Thoracic aorta (tissue), 2 donors: ENCODE data around the gene TOE1. TPM values are rescaled to one million over a fixed set of nuclear protein-coding genes. Genes with fewer than 3 reads are reported as not detected.
"Not testable (repeated sequence)": the region's sequence is repeated elsewhere in the genome, so short reads cannot be mapped to it uniquely, and the experiment has no call there.

Source experiments
- ATAC-seq: fragments of 150-250 bp; one replicate; pipeline ENCODE4 v1.8.0; 2017; ENCODE audit warnings: low read depth; ENCODE audit not compliant: insufficient number of reproducible peaks, low FRiP score
- DNase-seq: peaks from one replicate; pipeline ENCODE4 v3.0.0-alpha.2; 2020; ENCODE audit warnings: low spot score
- H3K27ac ChIP-seq, 2 donors: fragments of 200-600 bp; sonication (generic); 1 replicate in 1 of 2; 2 replicates in 1 of 2; pipeline ENCODE4 v1.5.1; 2016; ENCODE audit warnings: mild to moderate bottlenecking in 2 of 2, moderate library complexity in 2 of 2
- H3K27me3 ChIP-seq: fragments of 200-600 bp; sonication (generic); replicated peaks from 2 replicates; pipeline ENCODE4 v1.6.0; 2016; ENCODE audit warnings: mild to moderate bottlenecking; ENCODE audit not compliant: insufficient read depth
- H3K36me3 ChIP-seq: fragments of 200-600 bp; sonication (generic); one replicate; pipeline ENCODE4 v1.5.1; 2016
- H3K4me1 ChIP-seq, 2 donors: fragments of 200-600 bp; sonication (generic); 1 replicate in 1 of 2; 2 replicates in 1 of 2; pipeline versions ENCODE4 v1.5.1 to v1.6.0; 2016; ENCODE audit warnings: low read depth in 2 of 2, mild to moderate bottlenecking in 1 of 2; ENCODE audit not compliant: control insufficient read depth in 1 of 2
- H3K4me3 ChIP-seq: fragments of 200-600 bp; sonication (generic); 2 replicates; pipeline ENCODE4 v1.5.1; 2016; ENCODE audit warnings: mild to moderate bottlenecking
- H3K9me3 ChIP-seq: fragments of 200-600 bp; sonication (generic); 2 replicates; pipeline ENCODE4 v1.5.1; 2016
- CTCF ChIP-seq: fragments of 200-600 bp; sonication (generic); IDR thresholded peaks from one replicate; pipeline ENCODE4 v1.5.1; 2019; ENCODE audit warnings: antibody characterized with exemption
- total RNA-seq, 2 donors: library from RNA; depleted of rRNA; stranded (reverse); fragments of >200 nt; gene quantifications; one replicate each; pipeline versions ENCODE4 v1.1.0 to v1.2.3, GENCODE V29; 2016

The TOE1 gene
- total RNA-seq, 2 donors from 2014 or later, result 4.7 to 10.5 TPM

DNA sequence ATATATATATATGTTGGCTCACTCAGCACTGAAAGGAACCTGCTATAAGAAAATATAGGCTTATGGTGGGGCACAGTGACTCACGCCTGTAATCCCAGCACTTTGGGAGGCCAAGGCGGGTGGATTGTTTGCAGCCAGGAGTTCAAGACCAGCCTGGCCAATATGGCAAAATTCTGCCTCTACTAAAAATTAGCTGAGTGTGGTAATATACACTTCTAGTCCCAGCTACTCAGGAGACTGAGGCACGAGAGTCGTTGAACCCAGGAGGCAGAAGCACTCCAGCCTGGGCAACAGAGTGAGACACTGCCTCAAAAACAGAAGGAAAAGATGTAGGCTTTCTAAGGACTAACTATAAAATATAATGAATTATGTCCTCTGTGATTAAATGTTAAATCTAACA lies 14.9 kb downstream of the TOE1 start:
- Histone ChIP-seq H3K27ac (no peak overlapping the region), H3K9me3 (no peaks in the 10 kb centered on the region), H3K4me1 (peaks cover 0 to under 1% of the 10 kb centered on the region in 2 donors), H3K4me3 (no peak overlapping the region), H3K27me3 (no peaks in the 10 kb centered on the region), H3K36me3 (peaks cover 3% of the 10 kb centered on the region)
- ATAC-seq (no peak), DNase-seq (no peak)
- no peak for TF ChIP-seq CTCF

DNA sequence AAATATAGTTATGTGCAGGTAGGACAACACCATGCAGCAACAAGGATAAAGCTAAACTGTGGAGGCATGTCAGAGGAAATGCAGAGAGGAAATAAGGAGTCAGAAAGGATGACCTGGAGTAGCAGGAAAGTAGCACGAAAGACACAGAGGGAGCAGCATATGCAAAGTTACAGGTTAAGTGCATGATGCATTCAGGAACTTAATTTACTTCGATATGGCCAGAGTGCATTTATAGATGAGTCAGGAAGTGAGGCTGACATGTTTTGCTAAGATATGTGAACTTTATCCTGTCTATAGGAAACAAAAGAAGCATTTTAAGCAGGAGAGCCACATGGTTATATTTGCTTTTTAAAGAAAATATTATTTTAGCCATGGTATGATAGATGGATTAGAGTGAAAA lies 15.7 kb downstream of the TOE1 start:
- Histone ChIP-seq H3K27ac (no peak overlapping the region), H3K4me3 (no peak overlapping the region), H3K27me3 (no peaks in the 10 kb centered on the region), H3K4me1 (peaks cover 6 to 8% of the 10 kb centered on the region in 2 donors), H3K9me3 (no peaks in the 10 kb centered on the region), H3K36me3 (peaks cover 3% of the 10 kb centered on the region)
- no peak for ATAC-seq
- DNase-seq, result no peak
- no peak for TF ChIP-seq CTCF

- no peak for TF ChIP-seq CTCF
- H3K27me3 ChIP-seq, result no peaks in the 10 kb centered on the region
- no peak overlapping the region for H3K27ac ChIP-seq
Observed at GRCh38 chr1:45356186-45356585, 16.2 kb downstream of the TOE1 start.

GRCh38 chr1:45359882-45360513 lies 20.0 kb downstream of the TOE1 start:
- DNase-seq (no peak), ATAC-seq (peak; percentile 63)
- Histone ChIP-seq H3K27me3 (no peaks in the 10 kb centered on the region), H3K4me1 (peaks cover 8 to 13% of the 10 kb centered on the region in 2 donors), H3K36me3 (no peaks in the 10 kb centered on the region), H3K27ac (peak overlapping the region; percentile 73 to 79), H3K4me3 (peak overlapping the region; percentile 62), H3K9me3 (no peaks in the 10 kb centered on the region)
- TF ChIP-seq CTCF, result peak; percentile 65

More at GRCh38 chr1:45356186-45356585, 16.2 kb downstream of the TOE1 start:
- H3K9me3 ChIP-seq, result no peaks in the 10 kb centered on the region
- no peak for ATAC-seq
- H3K36me3 ChIP-seq, result peaks cover 3% of the 10 kb centered on the region
- no peak for DNase-seq
- peaks cover 8 to 13% of the 10 kb centered on the region in 2 donors for H3K4me1 ChIP-seq
- H3K4me3 ChIP-seq, result no peak overlapping the region

DNA sequence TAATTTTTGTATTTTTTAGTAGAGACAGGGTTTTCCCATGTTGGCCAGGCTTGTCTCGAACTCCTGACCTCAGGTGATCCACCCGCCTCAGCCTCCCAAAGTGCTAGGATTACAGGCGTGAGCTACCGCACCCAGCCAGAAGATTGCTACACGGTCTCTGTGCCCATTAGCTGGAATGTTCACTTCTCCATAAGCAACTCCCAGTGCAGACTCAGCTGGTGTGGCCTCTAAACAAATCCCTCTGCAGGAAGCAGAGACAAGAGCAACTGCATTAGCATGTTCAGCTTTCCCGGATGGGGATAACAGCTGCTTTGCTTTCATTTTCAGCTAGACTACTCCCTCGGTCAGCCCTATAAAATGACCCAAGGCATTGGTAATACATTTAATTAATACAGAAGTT lies 21.0 kb downstream of the TOE1 start:
- not testable (repeated sequence) for H3K9me3 ChIP-seq, ATAC-seq, DNase-seq, H3K36me3 ChIP-seq, H3K27me3 ChIP-seq
- peaks cover 8 to 13% of the 10 kb centered on the region in 2 donors for H3K4me1 ChIP-seq
- H3K4me3 ChIP-seq, result peak overlapping the region; percentile 44
- peak overlapping the region; percentile 73 to 79 for H3K27ac ChIP-seq

GRCh38 chr1:45364294-45364693 lies 24.3 kb downstream of the TOE1 start:
- H3K9me3 ChIP-seq, result no peaks in the 10 kb centered on the region
- DNase-seq (no peak), ATAC-seq (no peak)
- no peaks in the 10 kb centered on the region for H3K27me3 ChIP-seq
- peaks cover 8 to 13% of the 10 kb centered on the region in 2 donors for H3K4me1 ChIP-seq
- no peak overlapping the region for H3K4me3 ChIP-seq
- no peaks in the 10 kb centered on the region for H3K36me3 ChIP-seq
- no peak for TF ChIP-seq CTCF
- H3K27ac ChIP-seq, result no peak overlapping the region
